ENCODE data around the gene HK3.

HK3 gene

GRCh38 chr5:176847148-176847547, 52.0 kb downstream of the HK3 start:
- DNase-seq: no peak

- no peak for DNase-seq
These were observed 52.6 kb downstream of the HK3 start for GRCh38 chr5:176846335-176847140.

- DNase-seq: no peak
These were observed 53.8 kb downstream of the HK3 start for GRCh38 chr5:176845392-176845713.

- no peak for DNase-seq
These were observed 54.3 kb downstream of the HK3 start for GRCh38 chr5:176844706-176845391.

- no peak for DNase-seq
These were observed 54.9 kb downstream of the HK3 start for GRCh38 chr5:176844281-176844680.

- DNase-seq: no peak
These were observed 55.5 kb downstream of the HK3 start for GRCh38 chr5:176843673-176844072.

GRCh38 chr5:176837707-176838115, 61.4 kb downstream of the HK3 start:
- peak; percentile 36 for DNase-seq

- no peak for DNase-seq
These were observed 62.1 kb downstream of the HK3 start for GRCh38 chr5:176836811-176837706.

- no peak for DNase-seq
These were observed 63.2 kb downstream of the HK3 start for GRCh38 chr5:176835918-176836317.

- DNase-seq: no peak
These were observed 65.9 kb downstream of the HK3 start for GRCh38 chr5:176833286-176833685.

GRCh38 chr5:176832162-176832561, 67.0 kb downstream of the HK3 start:
- no peak for DNase-seq

- no peak for DNase-seq
These were observed 67.7 kb downstream of the HK3 start for GRCh38 chr5:176831425-176831824.

- DNase-seq: no peak
These were observed 68.1 kb downstream of the HK3 start for GRCh38 chr5:176830995-176831423.

Data from SIG-M5 (cell line).